Activated CD4-positive, alpha-beta T cell treated with anti-CD3 and anti-CD28 coated beads, Interleukin-2, amount 50 U/mL, for 4 hours (primary cell): Measurements from ENCODE around the gene ATP10A.
"Not testable (repeated sequence)": the region's sequence is repeated elsewhere in the genome, so short reads cannot be mapped to it uniquely, and the experiment has no call there.

Experiments used
- DNase-seq, 2 experiments: peaks; one replicate each; pipeline ENCODE4 v3.0.0-alpha.2; 2020

ATP10A gene

GRCh38 chr15:25880877-25881276 lies 17.8 kb upstream of the ATP10A start:
- DNase-seq: not testable (repeated sequence)

GRCh38 chr15:25880411-25880810 lies 17.3 kb upstream of the ATP10A start:
- DNase-seq: no peak

- DNase-seq: no peak
Observed at GRCh38 chr15:25879438-25879837, 16.3 kb upstream of the ATP10A start.

DNA sequence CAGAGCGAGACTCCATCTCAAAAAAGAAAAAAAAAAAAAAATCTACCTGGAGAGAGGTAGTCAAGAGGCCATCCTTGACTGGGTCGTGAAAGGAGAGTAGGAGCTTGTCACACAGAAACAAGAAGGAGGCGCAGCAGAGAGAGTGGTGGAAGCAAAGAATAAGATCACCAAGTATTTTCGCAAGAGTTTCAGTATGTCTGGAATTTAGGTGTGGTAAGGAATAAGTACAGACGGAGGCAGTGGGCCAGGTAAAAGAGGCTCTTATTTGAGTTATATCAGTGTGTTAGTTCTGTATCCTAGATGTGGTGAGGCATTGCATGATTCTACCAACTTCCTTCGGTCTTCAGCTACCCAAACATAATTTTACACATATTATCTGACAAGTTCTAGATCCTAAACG lies 14.6 kb upstream of the ATP10A start:
- DNase-seq: no peak

DNA sequence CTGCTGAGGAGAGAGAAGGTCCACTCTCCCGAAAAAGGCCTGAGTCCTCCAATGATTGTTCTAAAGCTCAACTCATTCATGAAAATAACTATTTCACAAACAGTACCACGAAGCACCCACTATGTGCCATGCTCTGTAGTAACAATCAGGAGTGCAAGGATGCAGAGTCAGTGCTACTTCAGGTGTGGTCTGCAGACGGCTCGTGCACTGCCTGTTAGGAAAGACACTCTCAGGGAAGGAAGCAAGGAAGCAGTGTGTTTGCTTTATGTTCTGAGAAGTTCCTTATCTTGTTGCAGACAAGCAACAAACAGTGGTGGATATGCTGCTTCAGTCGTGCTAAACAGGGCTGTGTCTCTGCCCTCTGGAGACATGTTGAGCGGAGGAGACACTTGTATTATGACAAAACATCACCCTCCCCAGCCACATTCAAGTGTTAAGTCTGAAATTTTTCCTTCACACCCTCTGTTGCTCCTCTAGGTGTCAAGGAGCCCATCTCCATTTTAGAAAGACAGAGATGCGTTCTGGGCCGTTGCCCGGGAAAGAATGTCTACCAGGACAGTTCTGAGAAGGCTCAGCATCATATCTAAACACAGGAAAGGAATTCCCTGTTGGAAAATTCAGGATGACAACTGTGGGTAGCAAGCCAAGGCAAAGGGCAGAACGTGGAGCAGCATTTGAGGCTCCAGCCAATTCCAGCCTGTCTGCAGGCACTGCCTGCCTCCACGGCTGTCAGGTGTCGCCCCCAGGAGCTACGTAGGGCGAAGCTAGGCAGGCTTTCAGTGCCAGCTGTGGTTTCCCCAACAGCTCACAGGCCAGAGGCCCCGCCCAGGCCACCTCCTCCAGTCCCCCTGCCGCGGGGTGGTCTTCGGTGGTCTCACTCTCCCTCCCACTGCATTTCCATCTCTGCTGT lies 13.4 kb upstream of the ATP10A start:
- DNase-seq: no peak

DNA sequence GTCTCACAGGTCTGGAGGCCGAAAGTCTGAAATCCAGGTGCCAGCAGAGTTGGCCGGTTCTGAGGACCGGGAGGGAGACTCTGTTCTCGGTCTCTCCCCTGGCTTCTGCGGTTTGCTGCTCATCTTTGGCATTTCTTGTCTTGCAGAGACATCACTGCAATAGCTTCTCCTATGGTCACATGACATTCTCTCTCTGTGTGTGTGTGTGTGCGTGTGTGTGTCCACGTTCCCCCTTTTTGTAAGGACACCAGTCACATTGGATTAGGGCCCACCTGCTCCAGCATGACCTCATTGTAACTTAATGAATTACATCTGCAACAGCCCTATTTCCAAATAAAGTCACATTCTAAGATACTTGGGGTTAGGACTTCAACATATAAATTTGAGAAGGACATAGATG lies 12.4 kb upstream of the ATP10A start:
- DNase-seq: no peak

- no peak for DNase-seq
Observed at GRCh38 chr15:25874379-25874778, 11.3 kb upstream of the ATP10A start.

- no peak for DNase-seq
Observed at GRCh38 chr15:25871403-25871802, 8.3 kb upstream of the ATP10A start.

DNA sequence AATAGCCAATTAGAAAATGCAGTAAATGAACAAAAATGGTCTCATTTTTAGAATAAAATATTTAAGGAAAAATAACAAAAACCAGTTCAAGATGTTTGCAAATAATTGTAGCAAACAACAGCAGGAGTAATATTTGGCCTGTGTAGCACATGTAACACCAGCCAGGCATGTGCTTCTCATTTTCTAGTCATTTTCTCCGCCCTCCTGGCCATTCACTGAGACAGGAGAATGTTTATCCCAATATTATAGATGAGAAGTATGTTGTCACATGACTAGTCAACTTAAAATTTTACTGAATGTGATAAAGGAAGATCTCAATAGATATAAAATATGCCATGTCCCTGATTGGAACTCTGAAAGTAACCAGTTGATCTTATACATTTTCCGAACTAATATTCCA lies 7.8 kb upstream of the ATP10A start:
- no peak for DNase-seq

DNA sequence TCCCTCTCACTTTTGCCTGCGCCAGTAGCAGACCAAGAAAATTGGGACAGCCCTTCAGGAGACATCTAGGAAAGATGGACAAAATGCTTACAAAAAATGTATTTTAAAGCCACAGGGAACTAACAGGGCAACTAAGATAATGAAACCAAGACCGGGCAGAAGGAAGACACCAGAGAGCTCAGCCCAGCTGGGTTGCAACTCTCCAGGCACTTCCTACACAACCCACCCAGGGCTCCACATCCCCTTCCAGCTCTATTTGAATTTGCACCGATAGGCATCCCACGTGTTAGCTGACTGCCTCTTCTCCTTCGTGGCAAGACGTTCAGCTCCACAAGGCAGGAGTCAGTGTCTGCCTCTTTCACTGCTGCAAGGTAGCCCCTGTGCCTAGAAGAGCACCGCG lies 6.6 kb upstream of the ATP10A start:
- DNase-seq: no peak

- no peak for DNase-seq
Observed at GRCh38 chr15:25866874-25867273, 3.7 kb upstream of the ATP10A start.

- no peak for DNase-seq
Observed at GRCh38 chr15:25866251-25866650, 3.1 kb upstream of the ATP10A start.

GRCh38 chr15:25864966-25865365 lies 1.8 kb upstream of the ATP10A start:
- no peak for DNase-seq

DNA sequence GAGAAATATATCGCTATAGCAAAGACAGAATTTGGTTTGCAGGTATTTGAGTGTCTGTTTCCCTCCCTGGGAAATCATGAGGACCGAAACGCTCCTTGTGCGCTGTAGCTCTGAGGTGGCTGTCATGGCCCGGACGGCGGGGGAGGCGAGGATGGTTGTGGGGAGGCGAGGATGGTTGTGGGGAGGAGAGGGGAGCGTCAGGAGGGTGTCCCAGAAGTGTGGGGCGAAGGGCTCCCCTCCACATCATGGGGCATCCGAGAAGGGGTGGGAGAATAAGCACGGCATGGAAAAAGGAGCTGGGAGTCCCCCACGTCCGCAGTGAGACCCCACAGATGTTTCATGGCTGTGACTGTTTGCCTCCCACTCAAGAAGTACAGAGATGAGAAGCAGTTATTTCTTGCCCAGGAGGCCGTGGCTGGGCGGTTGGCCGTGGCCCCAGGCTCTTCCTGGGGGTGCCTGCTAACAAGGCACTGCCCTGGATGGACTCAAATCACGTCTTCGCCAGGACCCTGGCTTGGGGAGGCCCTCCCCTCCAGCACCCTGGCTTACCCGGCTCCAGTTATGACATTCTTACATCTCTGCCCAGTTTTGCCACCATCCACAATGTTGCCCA lies 947 bp upstream of the ATP10A start:
- DNase-seq: no peak

GRCh38 chr15:25862472-25863110 lies 536 bp downstream of the ATP10A start:
- DNase-seq: peak; percentile 53

DNA sequence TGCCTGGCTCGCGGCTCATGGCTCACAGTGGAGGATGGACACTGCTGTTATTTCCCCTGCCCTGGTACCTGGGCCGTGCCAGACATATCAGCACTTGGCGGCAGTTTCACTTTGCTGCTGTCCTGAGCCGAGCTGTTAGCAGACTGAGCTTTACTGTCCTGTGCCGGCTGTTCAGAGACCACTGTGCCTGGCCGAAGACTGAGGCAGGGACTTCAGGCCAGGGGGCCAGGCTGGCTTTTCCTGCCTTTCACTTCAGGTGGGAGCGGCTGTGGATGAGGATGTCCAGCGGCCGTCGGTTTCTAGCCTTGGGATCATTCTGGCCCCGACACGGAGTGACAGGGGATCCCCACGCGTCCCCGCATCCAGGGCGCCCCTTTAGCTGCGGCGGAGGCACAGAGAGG lies 1.1 kb downstream of the ATP10A start:
- DNase-seq: no peak

DNA sequence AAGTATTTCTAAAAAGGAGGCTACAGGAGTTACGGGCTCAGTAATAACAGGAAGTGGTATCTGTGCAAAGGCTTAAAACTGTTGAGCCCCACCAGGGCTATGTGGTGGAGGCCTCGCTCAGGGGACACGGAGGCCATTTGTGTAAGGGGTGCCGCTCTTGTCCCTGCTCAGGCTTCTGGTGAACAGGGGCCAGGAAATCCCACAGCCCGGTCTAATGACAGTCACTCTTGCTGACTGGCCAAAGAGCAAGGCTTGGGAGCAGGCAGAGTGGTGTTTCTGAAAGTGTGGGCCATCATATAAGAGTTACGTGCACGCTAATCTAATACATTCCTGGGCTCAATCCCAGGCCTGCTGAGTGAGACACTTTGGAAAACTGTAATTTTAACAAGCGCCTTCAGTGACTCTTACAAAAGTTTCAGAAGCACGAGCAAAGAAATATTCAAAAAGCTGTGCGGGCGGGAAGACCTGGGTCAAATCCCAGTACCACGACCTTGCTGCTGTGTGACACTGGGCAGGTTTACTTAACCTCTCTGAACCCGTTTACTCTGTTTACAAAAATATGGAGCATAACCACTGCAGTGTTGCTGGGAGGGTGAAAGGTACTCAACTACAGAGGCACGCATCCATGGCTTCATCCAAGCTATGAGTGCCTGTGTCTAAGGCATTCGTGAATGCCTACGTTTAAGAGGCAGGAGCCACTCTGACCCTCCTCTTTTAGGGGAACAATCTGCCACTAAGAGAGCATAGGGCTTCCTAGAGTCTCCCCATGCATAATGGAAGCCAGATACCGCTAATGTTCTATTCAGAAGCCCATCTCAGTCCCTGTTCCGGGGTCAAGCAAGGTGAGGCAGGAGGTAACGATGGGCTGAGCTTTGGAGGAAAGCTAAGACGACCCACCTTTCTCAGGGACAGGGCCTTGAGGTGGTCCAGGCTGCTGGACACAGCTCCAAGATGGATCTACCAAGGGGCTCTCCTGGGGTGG lies 2.0 kb downstream of the ATP10A start:
- DNase-seq: no peak

- DNase-seq: peak; percentile 28 to 36
Observed at GRCh38 chr15:25859838-25860645, 3.1 kb downstream of the ATP10A start.

GRCh38 chr15:25858952-25859760 lies 4.0 kb downstream of the ATP10A start:
- DNase-seq: no peak

DNA sequence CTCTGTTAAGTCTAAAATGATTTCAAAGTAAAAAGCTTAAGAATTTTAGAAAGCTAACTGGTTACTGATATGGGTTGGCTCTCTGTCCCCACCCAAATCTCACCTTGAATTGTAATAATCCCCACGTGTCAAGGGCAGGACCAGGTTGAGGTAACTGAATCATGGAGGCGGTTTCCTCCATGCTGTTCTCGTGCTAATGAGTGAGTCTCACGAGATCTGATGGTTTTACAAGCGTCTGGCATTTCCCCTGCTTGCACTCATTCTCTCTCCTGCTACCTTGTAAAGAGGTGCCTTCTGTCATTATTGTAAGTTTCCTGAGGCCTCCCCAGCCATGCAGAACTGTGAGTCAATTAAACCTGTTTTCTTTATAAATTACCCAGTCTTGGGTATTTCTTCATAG lies 7.1 kb downstream of the ATP10A start:
- DNase-seq: not testable (repeated sequence)
